Large intestine (tissue), 3 donors: ENCODE measurements around the gene ZNF385B. TPM values are rescaled to one million over a fixed set of nuclear protein-coding genes. Genes with fewer than 3 reads are reported as not detected.

Source experiments
- DNase-seq, 2 donors: peaks; one replicate each; pipeline versions ENCODE4 v3.0.0 to v3.0.0-alpha.2; 2013
- H3K27ac ChIP-seq: one replicate; pipeline ENCODE4 v1.5.1; 2013; ENCODE audit warnings: low read length
- H3K27me3 ChIP-seq: 2 replicates; pipeline ENCODE4 v1.6.1; 2013; ENCODE audit warnings: low read length; ENCODE audit not compliant: control insufficient read depth, insufficient read depth
- H3K36me3 ChIP-seq: 2 replicates; pipeline ENCODE4 v1.6.1; 2013; ENCODE audit warnings: low read length; ENCODE audit not compliant: control insufficient read depth, insufficient read depth
- H3K4me1 ChIP-seq: one replicate; pipeline ENCODE4 v1.6.1; 2013; ENCODE audit warnings: low read length; ENCODE audit not compliant: control insufficient read depth, insufficient read depth
- H3K4me3 ChIP-seq: one replicate; pipeline ENCODE4 v1.5.1; 2013; ENCODE audit warnings: low read length
- H3K9me3 ChIP-seq: one replicate; pipeline ENCODE4 v1.6.1; 2013; ENCODE audit warnings: mild to moderate bottlenecking, low read depth, low read length, moderate library complexity; ENCODE audit not compliant: control insufficient read depth
- WGBS: methylation state at CpG from one replicate; pipeline ENCODE4 v1.1.5; 2013; ENCODE audit warnings: low lambda C conversion rate; ENCODE audit not compliant: insufficient coverage; 5-methylcytosine and 5-hydroxymethylcytosine counted together
- polyA plus RNA-seq: library from polyadenylated mRNA; unstranded; fragments of 120-200 nt; gene quantifications from one replicate; pipeline ENCODE4 v1.2.1, GENCODE V29; 2013

ZNF385B gene
- polyA plus RNA-seq, 1 donor, result 2.0 TPM

DNA sequence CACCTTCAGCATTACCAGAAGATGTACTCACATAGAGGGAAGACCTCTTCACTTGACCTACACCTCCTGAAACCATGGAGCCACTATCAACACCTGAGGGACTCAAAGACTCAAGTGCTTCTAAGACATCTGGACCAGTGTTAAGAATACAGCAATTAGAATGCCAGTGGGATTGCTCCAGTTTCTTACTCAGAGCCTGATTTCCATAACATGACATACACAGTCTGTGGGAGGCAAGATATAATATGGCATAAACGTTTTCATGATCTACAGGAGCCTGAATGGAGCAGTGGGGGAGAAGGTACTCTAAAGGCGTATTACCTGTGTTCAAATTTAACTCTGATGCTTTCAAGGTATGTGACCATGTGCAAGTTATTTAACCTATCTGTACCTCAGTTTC is 57.2 kb downstream of the ZNF385B start:
- Histone ChIP-seq H3K4me1 (no peaks in the 10 kb centered on the region), H3K27ac (no peak overlapping the region), H3K4me3 (no peak overlapping the region), H3K27me3 (no peaks in the 10 kb centered on the region), H3K9me3 (no peaks in the 10 kb centered on the region), H3K36me3 (no peaks in the 10 kb centered on the region)
- 80% methylated on average over 1 of the region's 2 CpGs for WGBS
- DNase-seq, result no peak

DNA sequence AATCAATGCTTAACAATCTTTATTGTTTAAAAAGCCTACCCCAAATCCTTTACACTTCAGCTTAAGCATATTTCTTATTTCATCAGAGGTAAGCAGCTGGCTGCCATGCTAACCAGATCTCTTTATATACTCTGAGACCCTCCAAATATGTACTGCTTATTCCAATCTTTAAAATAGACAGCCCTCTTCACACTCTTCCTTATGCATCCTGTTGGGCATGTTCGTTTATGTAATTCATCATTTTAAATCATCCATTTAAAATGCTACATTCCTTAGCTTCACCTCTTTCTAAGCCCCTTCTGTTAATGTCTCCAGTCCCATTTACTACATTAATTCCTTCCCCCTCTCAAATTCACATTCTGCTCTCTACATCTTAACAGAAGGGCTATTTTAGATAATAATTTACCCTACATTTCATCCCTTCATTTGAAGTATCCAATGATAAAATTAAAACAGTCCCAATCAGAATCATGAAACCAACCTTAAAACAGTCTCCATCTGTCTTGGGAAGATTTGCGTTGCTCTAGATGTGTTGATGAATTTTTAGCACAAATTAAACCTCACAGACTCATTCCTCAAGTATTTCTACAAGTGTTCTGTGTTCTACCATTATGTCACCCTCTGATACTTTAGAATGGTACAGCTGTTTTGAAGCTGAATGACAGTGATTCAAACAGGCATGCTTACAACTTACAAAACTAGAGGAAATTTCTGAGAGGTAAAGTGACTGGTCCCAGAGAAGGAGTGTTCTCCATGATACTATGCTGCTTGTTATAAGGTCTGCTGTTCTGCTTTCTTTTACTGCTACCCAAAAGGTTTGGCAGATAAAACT is 59.1 kb downstream of the ZNF385B start:
- no peaks in the 10 kb centered on the region for H3K36me3 ChIP-seq
- no peak for DNase-seq
- H3K4me1 ChIP-seq, result no peaks in the 10 kb centered on the region
- no peaks in the 10 kb centered on the region for H3K27me3 ChIP-seq
- no peak overlapping the region for H3K27ac ChIP-seq
- no peak overlapping the region for H3K4me3 ChIP-seq
- H3K9me3 ChIP-seq, result no peaks in the 10 kb centered on the region
- WGBS, result 50% methylated on average over 1 of the region's 2 CpGs

DNA sequence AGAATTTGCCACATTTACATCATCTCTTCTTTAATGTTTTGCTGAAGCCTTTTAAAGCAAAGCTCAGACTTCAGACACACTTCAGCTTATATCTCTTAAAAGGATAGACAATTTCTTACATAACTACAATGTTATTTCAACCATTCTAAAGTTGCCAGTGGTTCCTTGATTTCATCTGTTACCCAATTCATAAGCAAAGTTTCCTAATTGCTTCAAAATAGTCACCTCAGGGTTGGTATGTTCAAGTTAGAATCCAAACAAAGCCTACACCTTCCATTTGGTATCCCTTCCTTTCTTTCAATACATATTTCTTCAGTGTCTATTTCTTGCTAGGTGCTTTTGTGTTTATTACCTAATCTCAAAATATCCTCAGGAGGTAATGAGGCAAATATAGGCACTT is 60.6 kb downstream of the ZNF385B start:
- Histone ChIP-seq H3K4me1 (no peaks in the 10 kb centered on the region), H3K27me3 (no peaks in the 10 kb centered on the region), H3K9me3 (no peaks in the 10 kb centered on the region), H3K4me3 (no peak overlapping the region), H3K36me3 (no peaks in the 10 kb centered on the region), H3K27ac (no peak overlapping the region)
- no peak for DNase-seq

DNA sequence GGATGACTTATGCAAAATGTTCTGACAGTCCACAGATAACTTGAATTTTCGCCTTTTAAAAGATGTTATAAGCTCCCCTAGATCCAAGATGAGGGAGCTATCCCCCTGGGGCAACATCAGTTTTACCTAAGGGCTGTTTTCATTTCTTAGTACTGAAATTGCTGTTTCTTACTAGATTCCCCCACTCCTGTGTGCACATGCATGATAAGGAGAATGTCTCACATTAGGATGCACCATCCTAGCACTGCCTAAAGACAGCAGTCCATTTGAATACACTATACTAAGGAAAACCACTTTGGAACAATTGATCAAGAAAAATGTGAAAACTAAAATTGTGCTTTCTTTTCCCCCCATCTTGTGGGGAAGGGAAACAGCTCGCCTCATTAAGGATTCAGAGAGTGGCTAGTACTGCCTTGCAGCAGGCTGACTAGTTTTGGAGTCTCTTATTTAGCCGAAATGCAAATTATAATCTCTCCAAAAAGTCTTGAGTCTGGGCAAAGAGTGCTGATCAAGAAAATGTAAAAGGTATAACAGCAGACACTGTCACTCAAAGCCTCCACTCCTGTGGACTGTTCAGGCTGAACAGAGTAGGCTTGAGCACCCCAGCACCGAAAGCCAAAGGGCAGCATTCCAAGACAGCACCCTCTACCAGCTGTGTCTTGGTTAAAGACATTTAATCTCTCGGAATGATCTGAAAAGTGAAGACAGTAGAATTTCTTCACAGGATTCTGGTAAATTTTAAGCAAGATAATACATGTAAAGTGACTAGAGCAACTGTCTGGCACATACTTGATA is 65.0 kb downstream of the ZNF385B start:
- H3K4me3 ChIP-seq, result no peak overlapping the region
- no CpG with 5 or more reads among the region's 5 CpGs for WGBS
- no peak overlapping the region for H3K27ac ChIP-seq
- H3K9me3 ChIP-seq, result no peaks in the 10 kb centered on the region
- no peaks in the 10 kb centered on the region for H3K36me3 ChIP-seq
- DNase-seq, result no peak
- no peaks in the 10 kb centered on the region for H3K27me3 ChIP-seq
- no peaks in the 10 kb centered on the region for H3K4me1 ChIP-seq

DNA sequence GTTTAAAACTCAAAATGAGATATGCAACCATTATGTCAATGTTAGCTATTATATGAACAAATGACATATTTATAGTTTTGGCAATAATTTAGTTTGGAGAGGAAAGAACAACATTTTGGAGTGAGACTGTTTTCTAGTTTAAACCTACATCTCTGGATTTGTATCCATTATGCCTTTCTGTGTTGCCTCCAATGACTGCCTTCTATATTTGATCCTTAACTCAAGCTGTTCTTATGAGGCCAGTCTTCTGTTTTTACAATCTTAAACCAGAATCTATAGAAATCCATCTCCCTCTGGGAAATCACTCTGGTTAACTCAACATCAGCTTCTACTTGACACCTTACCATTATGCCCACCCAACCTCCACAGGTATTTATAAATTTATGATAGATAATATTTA is 67.5 kb downstream of the ZNF385B start:
- H3K4me3 ChIP-seq, result no peak overlapping the region
- no peaks in the 10 kb centered on the region for H3K4me1 ChIP-seq
- DNase-seq, result no peak
- no peaks in the 10 kb centered on the region for H3K9me3 ChIP-seq
- no peak overlapping the region for H3K27ac ChIP-seq
- H3K36me3 ChIP-seq, result no peaks in the 10 kb centered on the region
- no peaks in the 10 kb centered on the region for H3K27me3 ChIP-seq

DNA sequence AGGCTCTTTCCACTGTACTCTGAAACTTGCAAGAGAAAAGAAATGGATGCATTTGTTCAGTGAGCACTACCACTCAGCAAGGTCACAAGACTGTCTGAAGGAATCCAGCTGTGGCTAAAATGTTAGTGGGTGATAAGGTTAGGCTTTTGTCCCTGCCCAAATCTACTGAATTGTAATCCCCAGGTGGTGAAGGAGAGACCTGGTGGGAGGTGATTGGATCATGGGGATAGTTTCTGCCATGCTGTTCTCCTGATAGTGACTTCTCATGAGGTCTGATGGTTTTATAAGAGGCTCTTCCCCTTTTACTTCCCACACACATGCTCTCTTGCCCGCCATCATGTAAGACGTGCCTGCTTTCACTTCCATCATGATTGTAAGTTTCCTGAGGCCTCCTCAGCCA is 68.2 kb downstream of the ZNF385B start:
- Histone ChIP-seq H3K4me1 (no peaks in the 10 kb centered on the region), H3K36me3 (no peaks in the 10 kb centered on the region), H3K27ac (no peak overlapping the region), H3K4me3 (no peak overlapping the region), H3K9me3 (no peaks in the 10 kb centered on the region), H3K27me3 (no peaks in the 10 kb centered on the region)
- no CpG with 5 or more reads among the region's 2 CpGs for WGBS
- no peak for DNase-seq

DNA sequence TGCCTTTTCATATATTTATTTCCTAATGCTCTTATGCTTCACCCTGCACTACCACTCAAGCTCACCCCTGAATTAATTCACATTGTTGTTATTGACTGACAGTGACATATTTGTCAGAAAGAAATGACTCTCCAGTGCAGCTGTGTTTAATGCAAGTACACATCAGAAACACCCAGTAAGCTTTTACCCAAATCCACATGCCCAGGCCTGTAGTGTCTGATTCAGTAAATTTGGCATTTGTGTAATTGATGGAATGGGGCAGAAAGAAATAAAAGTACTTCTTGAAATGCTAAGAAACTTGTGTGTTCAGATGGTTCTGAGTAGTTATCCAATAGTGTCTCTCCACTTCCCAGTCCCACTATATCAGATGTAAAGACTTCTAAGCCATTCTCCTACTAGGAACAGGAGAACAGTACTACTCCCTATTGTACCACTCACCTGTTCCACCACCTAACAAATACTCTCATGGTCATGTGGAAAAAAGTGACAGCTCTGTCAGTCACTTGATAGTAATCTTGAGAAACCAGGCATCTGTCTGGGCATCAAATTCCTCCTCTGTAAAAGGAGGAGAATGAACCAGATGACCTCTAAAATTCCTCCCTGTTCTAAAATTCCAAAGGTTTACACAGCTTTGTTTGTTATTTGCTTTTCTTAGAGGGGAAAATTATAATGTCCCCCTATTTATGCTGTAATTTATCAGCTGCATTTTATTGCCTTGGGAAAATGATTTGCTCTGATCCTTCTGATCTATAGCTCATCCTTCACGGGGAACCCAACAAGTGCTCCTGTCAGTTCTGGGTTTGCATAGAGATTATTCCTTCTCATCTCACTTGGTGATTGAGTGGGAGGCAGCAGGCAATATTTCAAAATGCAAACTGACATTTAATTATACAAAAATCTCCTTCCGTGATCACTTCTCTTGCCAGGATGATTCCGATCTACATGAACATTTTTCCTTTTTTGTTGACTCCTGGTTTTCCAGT is 70.9 kb downstream of the ZNF385B start:
- WGBS, result 71% methylated on average over 2 of the region's 3 CpGs
- no peak for DNase-seq

DNA sequence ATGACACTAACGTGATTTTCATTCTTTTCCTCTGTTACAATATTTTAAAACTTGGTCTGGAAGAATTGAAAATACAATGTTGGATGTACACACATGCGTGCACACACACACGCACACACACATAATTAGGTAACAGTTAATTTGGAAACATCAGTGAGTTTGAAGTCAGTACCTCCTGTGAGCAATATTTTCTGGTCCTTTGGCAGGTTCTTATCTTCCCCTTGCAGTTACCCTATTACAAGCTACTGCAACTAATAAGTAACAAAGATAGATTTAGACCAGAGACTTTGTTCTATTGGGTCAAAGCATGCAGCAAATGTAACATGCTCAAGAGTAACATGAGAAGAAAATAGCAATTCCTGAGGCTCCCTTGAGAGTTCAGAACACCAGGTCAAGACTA is 73.3 kb downstream of the ZNF385B start:
- no peak overlapping the region for H3K4me3 ChIP-seq
- WGBS, result 100% methylated on average over 1 of the region's 3 CpGs
- no peaks in the 10 kb centered on the region for H3K4me1 ChIP-seq
- no peaks in the 10 kb centered on the region for H3K9me3 ChIP-seq
- H3K27ac ChIP-seq, result no peak overlapping the region
- H3K27me3 ChIP-seq, result no peaks in the 10 kb centered on the region
- no peak for DNase-seq
- H3K36me3 ChIP-seq, result no peaks in the 10 kb centered on the region

More for the DNA sequence above, 70.9 kb downstream of the ZNF385B start:
- no peaks in the 10 kb centered on the region for H3K4me1 ChIP-seq
- no peaks in the 10 kb centered on the region for H3K9me3 ChIP-seq
- no peak overlapping the region for H3K27ac ChIP-seq
- no peaks in the 10 kb centered on the region for H3K36me3 ChIP-seq
- H3K27me3 ChIP-seq, result no peaks in the 10 kb centered on the region
- no peak overlapping the region for H3K4me3 ChIP-seq

DNA sequence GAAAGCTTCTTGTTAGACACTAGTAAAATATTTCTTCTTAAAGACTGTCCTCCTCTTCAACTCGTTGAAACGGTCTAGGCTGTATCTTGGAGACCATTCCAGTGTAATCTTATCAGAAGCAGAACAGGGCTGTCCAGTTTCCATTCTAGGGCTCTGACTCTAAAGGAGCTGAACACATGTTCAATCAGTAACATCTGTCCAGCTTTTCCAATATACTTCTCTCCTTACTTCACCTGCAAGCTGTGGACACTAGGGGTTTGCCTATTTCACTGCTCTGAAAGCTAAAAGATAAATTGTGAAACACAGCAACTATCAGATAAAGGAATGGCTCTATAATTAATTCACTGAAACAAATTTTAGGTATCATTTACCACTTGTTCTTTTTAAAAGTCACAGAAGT is 73.8 kb downstream of the ZNF385B start:
- no peaks in the 10 kb centered on the region for H3K27me3 ChIP-seq
- H3K36me3 ChIP-seq, result no peaks in the 10 kb centered on the region
- no peak overlapping the region for H3K4me3 ChIP-seq
- no peaks in the 10 kb centered on the region for H3K9me3 ChIP-seq
- no peaks in the 10 kb centered on the region for H3K4me1 ChIP-seq
- no CpG with 5 or more reads among the region's 2 CpGs for WGBS
- no peak for DNase-seq
- no peak overlapping the region for H3K27ac ChIP-seq

DNA sequence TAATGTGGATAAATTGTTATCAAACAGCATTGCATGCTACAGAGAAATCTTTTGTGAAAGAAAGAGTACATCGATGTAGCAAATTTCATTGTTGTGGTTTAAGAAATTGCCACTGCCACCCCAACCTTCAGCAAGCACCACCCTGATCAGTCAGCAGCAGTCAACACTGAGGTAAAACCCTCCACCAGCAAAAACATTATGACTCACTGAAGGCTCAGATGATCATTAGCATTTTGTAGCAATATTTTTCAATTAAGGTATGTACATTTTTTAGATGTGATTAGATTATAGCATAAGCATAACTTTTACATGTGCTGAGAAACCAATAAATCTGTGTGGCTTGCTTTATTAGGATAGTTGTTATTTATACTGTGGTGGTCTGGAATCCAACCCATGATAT is 75.5 kb downstream of the ZNF385B start:
- Histone ChIP-seq H3K36me3 (no peaks in the 10 kb centered on the region), H3K4me3 (no peak overlapping the region), H3K27ac (no peak overlapping the region), H3K9me3 (no peaks in the 10 kb centered on the region), H3K4me1 (no peaks in the 10 kb centered on the region), H3K27me3 (no peaks in the 10 kb centered on the region)
- no CpG with 5 or more reads among the region's 1 CpG for WGBS
- DNase-seq, result no peak
